ENCODE measurements around the gene ARHGEF17.
"Not testable (repeated sequence)": the region's sequence is repeated elsewhere in the genome, so short reads cannot be mapped to it uniquely, and the experiment has no call there.

The ARHGEF17 gene

DNA sequence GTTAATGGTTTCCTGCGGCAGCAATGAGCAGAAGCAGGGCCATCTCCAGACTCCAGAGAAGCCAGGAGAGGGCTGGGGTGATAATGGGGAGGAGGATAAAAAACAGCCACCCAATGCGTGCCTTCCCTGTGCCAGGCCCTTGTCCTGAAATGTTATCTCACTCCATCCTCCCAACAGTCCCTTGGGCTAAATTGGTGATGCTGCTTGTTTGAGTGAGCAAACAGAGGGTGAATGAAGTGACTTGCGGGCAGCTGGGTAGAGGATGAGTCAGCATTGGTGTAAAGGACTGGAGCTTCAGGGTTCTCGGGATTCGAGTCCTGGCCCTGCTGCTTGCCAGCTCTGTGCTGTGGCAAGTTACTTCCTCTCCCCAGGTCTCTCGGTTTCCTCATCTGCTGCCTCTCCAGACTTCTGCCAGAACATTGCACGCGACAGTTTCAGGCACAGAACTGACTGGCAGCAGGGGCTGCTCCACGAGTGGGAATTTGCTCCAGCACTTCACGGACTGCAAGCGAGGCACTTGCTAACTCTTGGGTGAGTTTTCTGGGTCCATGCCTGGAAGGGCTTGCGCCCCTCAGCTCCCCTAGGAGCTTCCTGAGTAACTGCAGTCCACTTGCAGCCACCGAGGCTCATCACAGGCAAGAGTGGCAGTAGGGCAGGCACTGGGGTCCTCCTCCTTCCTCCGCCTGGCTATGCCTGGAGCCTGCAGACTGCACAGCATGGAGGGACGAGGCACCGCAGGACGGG is 36.0 kb upstream of the ARHGEF17 start, which contains the start of gene P2RY6:
Gene P2RY6, plus strand, starts transcription at position 403 of the 744 bp plus-strand sequence. CDS start 24,181 bp downstream, outside the sequence.
- no peak within 1 kb of the TSS for H3K4me3 ChIP-seq (ENCODE audit: low read length)

DNA sequence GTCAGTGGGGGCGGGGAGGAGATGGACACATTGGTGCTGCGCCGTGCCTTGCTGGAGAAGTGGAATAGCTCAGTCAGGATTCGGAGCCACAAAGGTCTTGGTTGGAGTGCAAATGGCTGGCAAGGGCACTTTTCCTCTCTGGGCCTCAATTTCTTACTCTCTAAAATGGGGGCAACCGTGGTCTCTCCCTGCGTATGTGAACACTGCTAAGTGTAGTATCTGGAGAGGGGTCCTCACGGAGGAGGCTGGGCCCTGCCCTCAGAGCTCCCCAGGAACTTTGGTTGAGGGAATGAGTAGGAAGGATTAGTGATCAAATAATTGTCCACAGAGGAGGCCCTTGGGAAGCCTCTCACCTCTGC is 35.4 kb upstream of the ARHGEF17 start:
- no peak for DNase-seq (ENCODE audit: low read depth, low spot score)
- H3K4me3 ChIP-seq (ENCODE audit: low read length), result no peak overlapping the region

More for the DNA sequence above, 36.0 kb upstream of the ARHGEF17 start, which contains the start of gene P2RY6:
- no peak for DNase-seq (ENCODE audit: low read depth, low spot score)

- H3K4me3 ChIP-seq (ENCODE audit: low read length), result no peak overlapping the region
- DNase-seq (ENCODE audit: low read depth, low spot score), result no peak
Measured at GRCh38 chr11:73273222-73273895, 34.7 kb upstream of the ARHGEF17 start.

DNA sequence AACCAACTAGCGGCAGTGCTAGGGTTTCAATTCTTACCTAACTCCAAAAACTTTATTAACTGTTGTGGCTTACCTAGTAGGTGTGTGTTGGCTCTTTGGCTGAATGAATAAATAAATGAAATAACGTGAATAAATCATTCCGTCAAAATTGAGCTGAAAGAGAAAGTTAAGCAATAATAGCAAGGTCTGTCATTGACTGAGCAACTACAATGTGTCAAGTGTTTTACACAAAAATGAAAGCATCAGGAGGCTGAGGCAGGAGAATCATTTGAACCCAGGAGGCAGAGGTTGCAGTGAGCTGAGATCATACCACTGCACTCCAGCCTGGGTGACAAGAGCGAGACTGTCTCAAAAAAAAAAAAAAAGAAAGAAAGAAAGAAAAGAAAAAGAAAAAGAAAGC is 33.9 kb upstream of the ARHGEF17 start:
- not testable (repeated sequence) for H3K4me3 ChIP-seq (ENCODE audit: low read length); DNase-seq (ENCODE audit: low read depth, low spot score)

DNA sequence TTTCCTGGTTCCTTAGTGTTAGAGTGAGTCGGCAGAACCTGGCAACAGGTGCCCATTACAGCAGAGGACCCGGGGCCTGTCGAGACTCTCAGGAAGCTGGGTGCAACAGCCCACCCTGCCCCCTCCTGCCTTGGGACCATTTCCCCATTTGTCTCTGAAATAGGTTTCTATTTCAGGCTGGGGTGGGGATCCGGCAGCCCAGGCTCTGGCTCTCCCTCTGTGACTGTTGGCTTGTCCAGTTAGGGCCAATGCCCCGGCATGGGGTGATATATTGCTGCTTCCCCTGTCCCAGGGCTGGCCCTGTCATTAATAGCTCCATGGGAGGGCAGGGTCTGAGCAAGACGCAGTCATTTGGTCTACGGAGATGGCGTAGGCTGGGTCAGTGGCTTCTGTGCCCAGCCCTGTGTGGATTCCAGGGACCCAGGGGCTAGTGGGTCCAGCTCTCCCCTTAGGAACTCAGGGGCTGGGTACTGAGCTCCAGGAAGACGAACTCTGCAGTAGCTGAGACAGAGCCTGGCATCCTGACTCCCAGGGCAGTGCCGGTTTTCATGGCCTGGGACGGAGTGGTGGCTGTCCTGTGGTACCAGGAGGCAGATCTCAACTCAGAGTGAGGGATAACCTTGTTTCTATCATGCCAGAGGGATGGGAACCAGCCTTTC is 33.2 kb upstream of the ARHGEF17 start:
- DNase-seq (ENCODE audit: low read depth, low spot score), result no peak
- no peak overlapping the region for H3K4me3 ChIP-seq (ENCODE audit: low read length)

- H3K4me3 ChIP-seq (ENCODE audit: low read length), result no peak overlapping the region
- DNase-seq (ENCODE audit: low read depth, low spot score), result no peak
Measured at GRCh38 chr11:73275381-73275750, 32.7 kb upstream of the ARHGEF17 start.

GRCh38 chr11:73277467-73277866 is 30.6 kb upstream of the ARHGEF17 start:
- H3K4me3 ChIP-seq (ENCODE audit: low read length), result no peak overlapping the region
- no peak for DNase-seq (ENCODE audit: low read depth, low spot score)

DNA sequence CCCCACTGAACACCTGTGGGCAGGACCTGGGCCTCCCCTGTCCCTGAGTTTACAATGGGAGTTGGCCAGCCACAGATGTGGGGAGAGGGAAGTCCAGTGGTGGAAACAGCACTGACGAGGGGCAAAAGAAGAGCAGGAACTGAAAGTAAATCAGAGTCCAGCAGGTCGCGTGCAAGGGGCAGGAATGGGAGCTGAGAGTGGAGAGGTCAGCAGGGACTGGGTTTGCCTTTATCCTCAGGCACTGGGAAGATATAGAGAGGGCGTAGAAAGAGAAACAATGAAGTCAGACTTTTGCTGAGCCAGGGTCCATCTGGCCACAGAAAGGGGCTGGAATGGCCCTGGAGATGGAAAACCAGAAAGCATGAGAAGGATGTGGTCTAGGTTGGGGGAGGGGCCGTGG is 27.4 kb upstream of the ARHGEF17 start:
- DNase-seq (ENCODE audit: low read depth, low spot score), result no peak
- H3K4me3 ChIP-seq (ENCODE audit: low read length), result no peak overlapping the region

GRCh38 chr11:73281201-73281741 is 26.8 kb upstream of the ARHGEF17 start:
- no peak overlapping the region for H3K4me3 ChIP-seq (ENCODE audit: low read length)
- DNase-seq (ENCODE audit: low read depth, low spot score), result no peak

GRCh38 chr11:73281796-73282660 is 26.0 kb upstream of the ARHGEF17 start:
- H3K4me3 ChIP-seq (ENCODE audit: low read length), result no peak overlapping the region
- DNase-seq (ENCODE audit: low read depth, low spot score), result no peak

- no peak for DNase-seq (ENCODE audit: low read depth, low spot score)
- no peak overlapping the region for H3K4me3 ChIP-seq (ENCODE audit: low read length)
Measured at GRCh38 chr11:73283276-73284000, 24.6 kb upstream of the ARHGEF17 start.

DNA sequence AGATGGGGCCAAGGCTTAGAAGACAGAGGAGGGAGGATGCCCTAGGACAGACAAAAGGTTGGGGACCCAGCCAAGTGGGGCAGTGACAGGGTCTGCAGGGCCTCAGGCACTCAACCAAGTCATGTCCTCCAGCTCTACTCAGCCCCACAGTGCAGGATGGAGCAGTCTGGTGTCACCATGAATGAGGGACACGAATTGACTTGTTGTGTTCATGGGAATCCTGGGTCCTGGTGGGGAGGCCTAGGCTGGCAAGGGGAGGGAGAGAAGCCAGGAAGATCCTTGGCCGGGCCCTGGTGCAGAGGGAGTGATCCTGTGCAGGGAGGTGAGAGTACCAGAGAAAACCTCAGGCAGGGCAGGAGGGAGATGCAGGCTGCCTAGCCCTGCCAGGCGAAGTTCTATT is 24.0 kb upstream of the ARHGEF17 start:
- DNase-seq (ENCODE audit: low read depth, low spot score), result no peak
- no peak overlapping the region for H3K4me3 ChIP-seq (ENCODE audit: low read length)

DNA sequence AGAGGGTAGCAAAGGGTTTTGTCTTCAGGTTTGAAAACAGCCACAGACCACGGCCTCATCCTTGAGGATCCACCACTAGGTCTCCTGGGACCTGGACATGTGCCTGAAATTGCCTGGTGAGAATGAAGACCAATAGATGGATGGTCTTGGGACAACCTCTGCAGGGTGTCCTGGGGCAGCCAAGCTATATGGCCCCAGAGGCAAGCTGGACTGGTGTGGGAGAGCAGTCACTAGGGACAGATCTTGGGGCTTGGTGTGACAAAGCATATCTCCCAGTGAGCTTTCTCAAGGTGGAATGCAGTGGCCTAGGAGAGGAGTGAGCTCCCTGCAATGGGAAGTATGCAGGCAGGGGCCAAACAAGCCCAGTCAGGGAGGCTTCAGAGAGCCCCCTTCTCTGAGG is 22.4 kb upstream of the ARHGEF17 start:
- no peak for DNase-seq (ENCODE audit: low read depth, low spot score)
- H3K4me3 ChIP-seq (ENCODE audit: low read length), result no peak overlapping the region

GRCh38 chr11:73286240-73286810 is 21.8 kb upstream of the ARHGEF17 start:
- H3K4me3 ChIP-seq (ENCODE audit: low read length), result no peak overlapping the region
- DNase-seq (ENCODE audit: low read depth, low spot score), result no peak

DNA sequence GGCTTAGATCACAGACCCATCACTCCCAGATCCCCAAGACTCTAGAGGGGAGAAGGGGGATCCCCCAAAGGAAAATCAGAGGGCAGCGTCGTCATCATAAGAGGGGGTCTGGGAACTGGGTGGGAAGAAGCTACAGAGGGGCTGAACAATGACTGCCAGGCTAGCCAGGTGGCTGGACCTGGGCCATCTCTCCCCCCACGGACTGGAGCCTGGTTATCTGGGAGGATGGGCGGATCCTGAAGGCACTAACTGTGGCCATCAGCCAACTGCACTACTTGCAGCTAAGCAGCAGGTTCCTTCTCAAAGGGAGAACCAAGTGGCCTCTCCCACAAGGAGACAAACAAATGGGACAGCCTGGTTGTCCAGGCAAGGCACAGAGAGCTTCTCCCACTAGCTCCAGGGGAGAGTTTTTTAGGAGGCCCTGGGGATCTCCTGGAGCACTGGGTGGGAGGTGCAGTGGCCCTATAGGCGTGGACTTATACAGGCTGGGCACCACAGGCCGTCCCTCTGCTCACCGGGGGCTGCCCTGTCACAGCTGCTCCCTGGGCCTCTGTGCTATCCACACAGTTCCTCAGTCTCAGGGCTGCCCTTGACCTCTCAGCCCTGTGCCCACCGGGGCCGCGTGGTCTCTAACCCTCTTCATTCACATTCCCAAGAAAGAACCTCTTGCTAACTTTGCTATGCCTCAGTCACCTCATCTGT is 20.5 kb upstream of the ARHGEF17 start:
- DNase-seq (ENCODE audit: low read depth, low spot score), result no peak
- H3K4me3 ChIP-seq (ENCODE audit: low read length), result no peak overlapping the region

DNA sequence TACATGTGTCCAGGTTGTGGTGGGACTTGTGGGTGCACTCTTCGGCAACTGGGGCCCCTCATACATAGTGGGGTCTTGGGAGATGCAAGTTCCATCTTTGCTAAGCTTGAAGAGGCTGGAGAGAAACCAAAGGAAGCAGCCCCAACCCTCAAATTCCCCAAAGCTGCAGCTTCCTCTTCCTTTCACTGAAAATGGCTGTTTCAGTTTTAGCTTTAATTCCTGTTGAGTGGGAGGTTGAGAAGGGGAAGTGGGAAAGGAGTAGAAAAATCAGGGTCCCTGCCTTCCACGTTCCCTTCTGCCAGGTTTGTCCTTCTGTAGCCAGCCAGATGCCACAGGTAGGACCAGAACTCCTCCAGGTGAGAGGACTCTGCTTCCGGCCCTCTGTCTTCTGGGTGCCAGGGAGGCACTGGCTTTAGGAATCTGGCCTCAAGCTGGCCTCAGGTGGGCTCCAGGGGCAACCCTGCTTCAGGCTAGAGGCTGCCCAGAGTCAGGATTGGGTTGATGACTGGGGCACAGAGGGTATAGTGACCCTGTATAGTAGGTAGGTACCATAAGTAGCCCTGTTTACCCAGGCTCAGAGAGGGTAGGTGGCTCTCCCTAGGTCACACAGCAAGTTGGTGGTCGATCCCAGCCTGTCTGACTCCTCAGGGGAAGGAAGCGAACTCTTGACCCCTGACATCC is 19.7 kb upstream of the ARHGEF17 start:
- no peak overlapping the region for H3K4me3 ChIP-seq (ENCODE audit: low read length)
- no peak for DNase-seq (ENCODE audit: low read depth, low spot score)
